NB4 (cell line): Measurements from ENCODE around the gene OFD1.
A peak's percentile ranks its signal among the peaks of the same experiment; 100 is the strongest.

Experiments
- DNase-seq: peaks from one replicate; pipeline ENCODE4 v3.0.0; 2010; ENCODE audit warnings: low read depth
- H3K4me3 ChIP-seq: one replicate; pipeline ENCODE4 v1.5.1; 2011; ENCODE audit warnings: mild to moderate bottlenecking, low read depth, low read length, moderate library complexity
- MYC ChIP-seq: IDR thresholded peaks from 2 replicates; pipeline ENCODE4 v1.6.1; 2011; ENCODE audit warnings: low read depth, low read length
- POLR2A ChIP-seq: IDR thresholded peaks from 2 replicates; pipeline ENCODE4 v1.6.1; 2011; ENCODE audit warnings: mild to moderate bottlenecking; ENCODE audit not compliant: insufficient read length; ENCODE audit errors: extremely low read depth
- TF ChIP-seq, protein P1 (sequence below): IDR thresholded peaks from 2 replicates; pipeline ENCODE4 v1.6.1; 2011; ENCODE audit warnings: low read depth, low read length
- TF ChIP-seq, protein P2 (sequence below): IDR thresholded peaks from one replicate; pipeline ENCODE4 v1.5.1; 2012; ENCODE audit warnings: low read depth, low read length

The OFD1 gene

DNA sequence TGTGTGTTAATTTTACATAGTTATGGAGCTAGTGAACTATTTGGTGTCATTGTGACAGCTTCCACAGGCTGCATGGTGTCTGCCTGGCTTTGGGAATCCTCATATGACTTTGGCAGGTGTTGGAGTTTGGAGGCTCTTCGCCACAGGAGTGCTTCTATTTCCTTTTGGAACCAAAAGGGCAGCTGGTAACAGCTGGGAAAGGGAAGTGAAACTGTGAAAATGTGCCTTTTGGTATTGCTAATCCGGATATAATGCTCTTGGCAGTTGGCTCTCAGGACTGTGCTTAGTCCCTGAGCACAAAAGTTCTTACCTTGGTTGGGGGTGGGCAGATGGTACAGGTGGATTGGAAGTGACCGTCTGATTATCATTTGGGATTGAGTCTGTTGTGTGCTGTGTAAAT is 18.1 kb downstream of the OFD1 start:
- TF ChIP-seq, protein P1, sequence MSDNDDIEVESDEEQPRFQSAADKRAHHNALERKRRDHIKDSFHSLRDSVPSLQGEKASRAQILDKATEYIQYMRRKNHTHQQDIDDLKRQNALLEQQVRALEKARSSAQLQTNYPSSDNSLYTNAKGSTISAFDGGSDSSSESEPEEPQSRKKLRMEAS: no peak
- TF ChIP-seq MYC (no peak), POLR2A (no peak)
- TF ChIP-seq, protein P2, sequence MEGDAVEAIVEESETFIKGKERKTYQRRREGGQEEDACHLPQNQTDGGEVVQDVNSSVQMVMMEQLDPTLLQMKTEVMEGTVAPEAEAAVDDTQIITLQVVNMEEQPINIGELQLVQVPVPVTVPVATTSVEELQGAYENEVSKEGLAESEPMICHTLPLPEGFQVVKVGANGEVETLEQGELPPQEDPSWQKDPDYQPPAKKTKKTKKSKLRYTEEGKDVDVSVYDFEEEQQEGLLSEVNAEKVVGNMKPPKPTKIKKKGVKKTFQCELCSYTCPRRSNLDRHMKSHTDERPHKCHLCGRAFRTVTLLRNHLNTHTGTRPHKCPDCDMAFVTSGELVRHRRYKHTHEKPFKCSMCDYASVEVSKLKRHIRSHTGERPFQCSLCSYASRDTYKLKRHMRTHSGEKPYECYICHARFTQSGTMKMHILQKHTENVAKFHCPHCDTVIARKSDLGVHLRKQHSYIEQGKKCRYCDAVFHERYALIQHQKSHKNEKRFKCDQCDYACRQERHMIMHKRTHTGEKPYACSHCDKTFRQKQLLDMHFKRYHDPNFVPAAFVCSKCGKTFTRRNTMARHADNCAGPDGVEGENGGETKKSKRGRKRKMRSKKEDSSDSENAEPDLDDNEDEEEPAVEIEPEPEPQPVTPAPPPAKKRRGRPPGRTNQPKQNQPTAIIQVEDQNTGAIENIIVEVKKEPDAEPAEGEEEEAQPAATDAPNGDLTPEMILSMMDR: no peak
- peak; percentile 79 for DNase-seq
- H3K4me3 ChIP-seq: no peak overlapping the region

DNA sequence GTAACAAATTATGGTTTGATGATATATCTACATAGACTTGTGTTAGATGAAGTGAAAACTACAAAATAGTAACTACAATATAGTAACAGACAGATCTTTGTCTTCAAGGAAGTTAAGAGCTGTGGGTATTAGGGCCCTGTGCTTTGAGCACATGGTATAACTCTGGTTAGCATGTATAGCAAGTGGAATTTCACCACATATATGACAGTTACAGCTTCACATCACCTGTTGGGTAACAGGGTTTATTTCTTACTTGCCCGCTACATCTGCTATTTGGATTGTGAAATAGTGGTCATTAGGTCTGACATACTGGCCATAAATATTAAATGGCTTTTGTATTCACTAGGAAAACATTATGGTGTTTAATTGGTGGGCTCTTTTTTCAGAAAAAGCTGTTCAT is 20.2 kb downstream of the OFD1 start:
- TF ChIP-seq MYC: peak; percentile 54; the same call in 1 of the 2 replicates
- TF ChIP-seq, protein P2: no peak
- TF ChIP-seq, protein P1: peak; percentile 85
- H3K4me3 ChIP-seq: no peak overlapping the region
- DNase-seq: peak; percentile 76

DNA sequence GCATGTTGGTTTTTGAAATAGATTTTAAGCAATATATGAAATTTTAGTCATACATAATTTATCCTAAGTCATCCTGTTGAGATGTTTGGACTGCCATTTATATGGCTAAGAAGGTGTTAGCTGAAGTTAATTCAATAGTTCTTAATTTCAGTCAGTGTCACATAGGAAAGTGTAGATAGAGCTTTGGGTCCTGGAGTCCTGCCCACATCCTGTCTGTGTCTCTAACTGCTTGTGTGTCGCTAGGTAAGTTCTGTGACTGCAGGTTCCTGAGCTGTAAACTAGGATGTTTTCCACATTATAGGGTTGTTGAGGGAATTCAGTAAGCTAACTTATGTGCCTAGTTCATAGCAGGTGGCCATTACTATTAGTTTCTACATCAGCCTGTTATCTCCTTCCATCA is 20.7 kb downstream of the OFD1 start:
- peak; percentile 51 for DNase-seq
- TF ChIP-seq MYC (no peak), POLR2A (no peak)
- TF ChIP-seq, protein P2: no peak
- TF ChIP-seq, protein P1: no peak
- H3K4me3 ChIP-seq: no peak overlapping the region

DNA sequence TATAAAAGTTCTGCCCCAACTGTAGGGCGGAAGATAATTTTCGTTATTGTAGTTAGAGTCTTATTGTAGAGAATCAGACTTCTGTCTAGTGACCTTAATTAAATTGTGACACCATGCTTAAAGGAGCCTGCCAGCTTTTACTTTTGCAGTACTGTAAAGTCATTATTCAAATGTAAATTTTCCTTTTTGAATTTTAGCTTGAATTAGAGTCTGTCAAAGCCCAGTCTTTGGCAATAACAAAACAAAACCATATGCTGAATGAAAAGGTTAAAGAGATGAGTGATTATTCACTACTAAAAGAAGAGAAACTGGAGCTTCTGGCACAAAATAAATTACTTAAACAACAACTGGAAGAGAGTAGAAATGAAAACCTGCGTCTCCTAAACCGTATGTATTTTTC is 21.8 kb downstream of the OFD1 start:
- DNase-seq: no peak
- TF ChIP-seq MYC (no peak), POLR2A (no peak)
- TF ChIP-seq, protein P1: no peak
- TF ChIP-seq, protein P2: no peak
- H3K4me3 ChIP-seq: no peak overlapping the region

DNA sequence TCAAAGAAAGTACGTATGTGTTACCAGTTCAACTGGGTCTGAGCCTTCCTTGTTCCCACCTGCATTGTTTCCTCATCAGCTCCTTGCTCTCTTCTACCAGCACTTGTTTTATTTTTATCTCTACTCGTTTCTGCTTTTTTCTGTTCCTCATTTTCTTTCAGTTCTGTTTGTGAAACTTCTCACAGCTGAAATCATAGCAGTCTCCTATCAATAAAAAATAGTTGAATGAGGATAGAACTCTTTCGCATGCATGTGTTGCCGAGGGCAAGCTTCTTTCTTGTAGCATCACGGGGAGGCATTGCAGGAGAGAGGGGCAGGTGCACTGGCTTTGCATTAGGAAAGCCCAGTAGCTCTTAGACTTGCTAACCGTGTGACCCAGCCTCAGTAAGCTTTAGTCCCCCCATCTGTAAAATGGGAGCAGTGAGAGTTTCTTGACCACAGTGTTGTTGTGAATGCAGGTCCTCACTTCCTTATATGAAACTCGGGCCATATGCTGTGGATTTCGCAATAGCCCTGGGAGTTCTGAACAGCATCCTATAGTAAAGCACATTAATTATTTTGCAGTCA is 24.7 kb downstream of the OFD1 start:
- no peak overlapping the region for H3K4me3 ChIP-seq
- peak; percentile 79 for DNase-seq
- no peak for TF ChIP-seq POLR2A
- TF ChIP-seq MYC: no peak
- TF ChIP-seq, protein P2: no peak
- TF ChIP-seq, protein P1: no peak

DNA sequence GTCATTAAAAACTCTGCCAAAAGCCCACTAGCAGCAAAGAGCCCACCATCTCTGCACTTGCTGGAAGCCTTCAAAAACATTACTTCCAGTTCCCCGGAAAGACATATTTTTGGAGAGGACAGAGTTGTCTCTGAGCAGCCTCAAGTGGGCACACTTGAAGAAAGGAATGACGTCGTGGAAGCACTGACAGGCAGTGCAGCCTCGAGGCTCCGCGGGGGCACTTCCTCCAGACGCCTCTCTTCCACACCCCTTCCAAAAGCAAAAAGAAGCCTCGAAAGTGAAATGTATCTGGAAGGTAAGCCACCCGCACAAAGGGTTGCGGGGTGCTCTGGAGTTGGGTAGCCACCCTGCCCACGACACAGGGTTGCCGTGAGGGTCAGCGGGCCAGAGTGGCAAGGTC is 25.9 kb downstream of the OFD1 start:
- TF ChIP-seq, protein P1: no peak
- TF ChIP-seq MYC (no peak), POLR2A (no peak)
- TF ChIP-seq, protein P2: no peak
- H3K4me3 ChIP-seq: no peak overlapping the region
- DNase-seq: no peak
